ENCODE results near the gene YLPM1.

- no peak for TF ChIP-seq CTCF (IDR thresholded peaks at IDR 0.05)
- no peak for TF ChIP-seq POLR2A (IDR thresholded peaks at IDR 0.05)
Measured at GRCh38 chr14:74832849-74833248, 69.7 kb downstream of the YLPM1 start.

Data from body of pancreas (tissue), 4 donors.